GM21825 (cell line): ENCODE measurements around the gene TMEM63B.

Experiments used
- ATAC-seq: cut with Tn5 transposase; IDR thresholded peaks from one replicate; pipeline ENCODE4 v1.9.1; 2021; ENCODE audit warnings: mild to moderate bottlenecking, moderate library complexity; ENCODE audit not compliant: unreplicated experiment

TMEM63B gene

GRCh38 chr6:44116641-44117382, 10.5 kb upstream of the TMEM63B start:
- ATAC-seq: no peak

- ATAC-seq: no peak
These were observed 9.8 kb upstream of the TMEM63B start for GRCh38 chr6:44117397-44118128.

GRCh38 chr6:44119704-44120262, 7.6 kb upstream of the TMEM63B start:
- ATAC-seq: no peak

- ATAC-seq: no peak
These were observed 6.5 kb upstream of the TMEM63B start for GRCh38 chr6:44120692-44121443.

- no peak for ATAC-seq
These were observed 4.6 kb upstream of the TMEM63B start for GRCh38 chr6:44122801-44123200.

- ATAC-seq: no peak
These were observed 3.8 kb upstream of the TMEM63B start for GRCh38 chr6:44123544-44123943.

GRCh38 chr6:44126320-44127149, 819 bp upstream of the TMEM63B start:
- peak; percentile 49 for ATAC-seq

- ATAC-seq: no peak
These were observed 915 bp downstream of the TMEM63B start for GRCh38 chr6:44128020-44128917.

GRCh38 chr6:44129841-44130322, 2.5 kb downstream of the TMEM63B start:
- no peak for ATAC-seq

GRCh38 chr6:44131892-44132291, 4.5 kb downstream of the TMEM63B start:
- no peak for ATAC-seq

GRCh38 chr6:44132476-44132875, 5.1 kb downstream of the TMEM63B start:
- ATAC-seq: no peak

GRCh38 chr6:44133003-44133931, 5.9 kb downstream of the TMEM63B start:
- no peak for ATAC-seq

GRCh38 chr6:44133981-44134711, 6.8 kb downstream of the TMEM63B start:
- no peak for ATAC-seq

GRCh38 chr6:44135173-44135758, 7.9 kb downstream of the TMEM63B start:
- no peak for ATAC-seq

GRCh38 chr6:44135875-44136274, 8.5 kb downstream of the TMEM63B start:
- ATAC-seq: no peak

GRCh38 chr6:44138717-44139350, 11.5 kb downstream of the TMEM63B start:
- ATAC-seq: no peak

- ATAC-seq: no peak
These were observed 12.0 kb downstream of the TMEM63B start for GRCh38 chr6:44139351-44139743.
